ENCODE results near the gene NEURL2. TPM values are rescaled to one million over a fixed set of nuclear protein-coding genes. Genes with fewer than 3 reads are reported as not detected.

NEURL2 gene
- total and polyA plus RNA-seq, 4 donors = 1.5 to 8.3 (median 4.9) TPM

GRCh38 chr20:45841407-45842129 is 49.4 kb downstream of the NEURL2 start:
- no peak for TF ChIP-seq CTCF (IDR thresholded peaks at IDR 0.05; ENCODE audit: control extremely low read depth, extremely low read depth)
- WGBS, 2 donors = 95% methylated on average over 10 of the region's 10 CpGs
- Histone ChIP-seq H3K27me3 (ENCODE audit: control insufficient read depth in 3 of 3, insufficient read depth in 3 of 3, low read length in 2 of 3) (no peaks in the 10 kb centered on the region), H3K4me3 (no peak overlapping the region), H3K9me3 (ENCODE audit: control insufficient read depth in 4 of 4, insufficient read depth in 3 of 4, low read length in 3 of 4) (no peaks in the 10 kb centered on the region), H3K4me1 (ENCODE audit: control insufficient read depth in 5 of 5, insufficient read depth in 5 of 5, low read length in 5 of 5) (peaks cover 0 to 8% (median 2%) of the 10 kb centered on the region in 5 donors), H3K27ac (ENCODE audit: low read depth in 1 of 2, low read length in 1 of 2) (peak overlapping the region in 1 of 2 donors; percentile 1), H3K36me3 (ENCODE audit: control insufficient read depth in 4 of 4, insufficient read depth in 4 of 4, low read length in 4 of 4) (peaks cover 21 to 43% (median 30%) of the 10 kb centered on the region in 4 donors), H3K9ac (ENCODE audit: insufficient read depth in 1 of 2, low read length in 2 of 2) (no peak overlapping the region)
- DNase-seq (no peak), ATAC-seq (ENCODE audit: insufficient read depth, low FRiP score) (no peak)

GRCh38 chr20:45840700-45841198 is 50.3 kb downstream of the NEURL2 start:
- H3K27ac ChIP-seq (ENCODE audit: low read depth in 1 of 2, low read length in 1 of 2) = no peak overlapping the region
- no peak overlapping the region for H3K9ac ChIP-seq (ENCODE audit: insufficient read depth in 1 of 2, low read length in 2 of 2)
- ATAC-seq (ENCODE audit: insufficient read depth, low FRiP score) = no peak
- no peak for TF ChIP-seq CTCF (IDR thresholded peaks at IDR 0.05; ENCODE audit: control extremely low read depth, extremely low read depth)
- H3K9me3 ChIP-seq (ENCODE audit: control insufficient read depth in 4 of 4, insufficient read depth in 3 of 4, low read length in 3 of 4) = no peaks in the 10 kb centered on the region
- DNase-seq = no peak
- H3K36me3 ChIP-seq (ENCODE audit: control insufficient read depth in 4 of 4, insufficient read depth in 4 of 4, low read length in 4 of 4) = peaks cover 22 to 39% (median 25%) of the 10 kb centered on the region in 4 donors
- no peak overlapping the region for H3K4me3 ChIP-seq
- WGBS, 2 donors = 91 to 93% methylated on average over 25 of the region's 25 CpGs
- H3K4me1 ChIP-seq (ENCODE audit: control insufficient read depth in 5 of 5, insufficient read depth in 5 of 5, low read length in 5 of 5) = peaks cover 0 to 11% (median 2%) of the 10 kb centered on the region in 5 donors
- no peaks in the 10 kb centered on the region for H3K27me3 ChIP-seq (ENCODE audit: control insufficient read depth in 3 of 3, insufficient read depth in 3 of 3, low read length in 2 of 3)

Other genes with a start within 250 kb of the NEURL2 start
- not detected for gene WFDC11, start 221.0 kb downstream of the NEURL2 start, total RNA-seq
- gene WFDC11, start 221.0 kb downstream of the NEURL2 start, polyA plus RNA-seq = not detected
- under 1 TPM in 1 of 2 donors, not detected in 1; 0.17 TPM for gene WFDC13, start 189.2 kb downstream of the NEURL2 start, total RNA-seq
- gene WFDC13, start 189.2 kb downstream of the NEURL2 start, polyA plus RNA-seq = under 1 TPM; 0.03 to 0.10 TPM
- gene WFDC10B, start 186.2 kb downstream of the NEURL2 start, total RNA-seq = 1 to 10 TPM in 1 of 2 donors, not detected in 1; 2.0 TPM
- gene WFDC10B, start 186.2 kb downstream of the NEURL2 start, polyA plus RNA-seq = 1 to 10 TPM; 1.5 to 2.0 TPM
- gene SPINT4, start 168.9 kb downstream of the NEURL2 start, total RNA-seq = not detected
- gene SPINT4, start 168.9 kb downstream of the NEURL2 start, polyA plus RNA-seq = not detected
- 1 to 10 TPM; 1.8 to 3.6 TPM for gene WFDC3, start 99.3 kb downstream of the NEURL2 start, total RNA-seq
- 10 to 100 TPM; 11.4 to 20.9 TPM for gene WFDC3, start 99.3 kb downstream of the NEURL2 start, polyA plus RNA-seq
- 10 to 100 TPM; 21.1 to 38.5 TPM for gene DNTTIP1, start 99.3 kb downstream of the NEURL2 start, total RNA-seq
- gene DNTTIP1, start 99.3 kb downstream of the NEURL2 start, polyA plus RNA-seq = 10 to 100 TPM; 66.4 to 72.1 TPM
- gene UBE2C, start 78.6 kb downstream of the NEURL2 start, total RNA-seq = 1 to 10 TPM; 2.5 to 3.9 TPM
- gene UBE2C, start 78.6 kb downstream of the NEURL2 start, polyA plus RNA-seq = 10 to 100 TPM in 1 of 2 donors, 1 to 10 TPM in 1; 7.2 to 17.0 TPM
- under 1 TPM in 1 of 2 donors, not detected in 1; 0.54 TPM for gene TNNC2, start 63.9 kb downstream of the NEURL2 start, total RNA-seq
- gene TNNC2, start 63.9 kb downstream of the NEURL2 start, polyA plus RNA-seq = 1 to 10 TPM; 1.1 to 1.5 TPM
- 10 to 100 TPM; 30.9 to 34.4 TPM for gene SNX21, start 57.4 kb downstream of the NEURL2 start, total RNA-seq
- 10 to 100 TPM; 15.9 to 16.2 TPM for gene SNX21, start 57.4 kb downstream of the NEURL2 start, polyA plus RNA-seq
- 10 to 100 TPM; 24.7 to 29.7 TPM for gene ACOT8, start 33.8 kb downstream of the NEURL2 start, total RNA-seq
- 10 to 100 TPM; 34.0 to 34.3 TPM for gene ACOT8, start 33.8 kb downstream of the NEURL2 start, polyA plus RNA-seq
- 1 to 10 TPM; 3.7 to 5.2 TPM for gene ZSWIM3, start 33.6 kb downstream of the NEURL2 start, total RNA-seq
- 1 to 10 TPM; 1.7 to 3.0 TPM for gene ZSWIM3, start 33.6 kb downstream of the NEURL2 start, polyA plus RNA-seq
- 10 to 100 TPM in 1 of 2 donors, 1 to 10 TPM in 1; 5.2 to 11.1 TPM for gene ZSWIM1, start 10.0 kb downstream of the NEURL2 start, total RNA-seq
- 1 to 10 TPM; 3.7 to 5.2 TPM for gene ZSWIM1, start 10.0 kb downstream of the NEURL2 start, polyA plus RNA-seq
- gene SPATA25, start 3.6 kb downstream of the NEURL2 start, total RNA-seq = 1 to 10 TPM; 2.1 to 3.8 TPM
- gene SPATA25, start 3.6 kb downstream of the NEURL2 start, polyA plus RNA-seq = under 1 TPM; 0.77 to 0.97 TPM
- 100 to 1,000 TPM in 1 of 2 donors, 10 to 100 TPM in 1; 72.2 to 170 TPM for gene CTSA, start 127 bp upstream of the NEURL2 start, total RNA-seq
- gene CTSA, start 127 bp upstream of the NEURL2 start, polyA plus RNA-seq = 100 to 1,000 TPM; 109 to 247 TPM
- 10 to 100 TPM; 63.6 to 97.7 TPM for gene PLTP, start 20.9 kb upstream of the NEURL2 start, total RNA-seq
- gene PLTP, start 20.9 kb upstream of the NEURL2 start, polyA plus RNA-seq = 100 to 1,000 TPM in 1 of 2 donors, 10 to 100 TPM in 1; 26.9 to 125 TPM
- gene PCIF1, start 43.5 kb upstream of the NEURL2 start, total RNA-seq = 10 to 100 TPM; 27.7 to 48.1 TPM
- gene PCIF1, start 43.5 kb upstream of the NEURL2 start, polyA plus RNA-seq = 10 to 100 TPM; 28.4 to 35.6 TPM
- 10 to 100 TPM; 19.0 to 23.6 TPM for gene ZNF335, start 81.0 kb upstream of the NEURL2 start, total RNA-seq
- 10 to 100 TPM; 12.8 to 13.0 TPM for gene ZNF335, start 81.0 kb upstream of the NEURL2 start, polyA plus RNA-seq
- gene MMP9, start 117.7 kb upstream of the NEURL2 start, total RNA-seq = 10 to 100 TPM; 31.1 to 35.0 TPM
- gene MMP9, start 117.7 kb upstream of the NEURL2 start, polyA plus RNA-seq = 10 to 100 TPM in 1 of 2 donors, 1 to 10 TPM in 1; 3.1 to 47.7 TPM
- gene SLC12A5, start 138.0 kb upstream of the NEURL2 start, total RNA-seq = under 1 TPM in 1 of 2 donors, not detected in 1; 0.52 TPM
- gene SLC12A5, start 138.0 kb upstream of the NEURL2 start, polyA plus RNA-seq = not detected
- gene NCOA5, start 198.8 kb upstream of the NEURL2 start, total RNA-seq = 10 to 100 TPM; 15.3 to 24.2 TPM
- gene NCOA5, start 198.8 kb upstream of the NEURL2 start, polyA plus RNA-seq = 10 to 100 TPM; 11.1 to 14.9 TPM
- 10 to 100 TPM; 20.4 to 28.1 TPM for gene CD40, start 227.1 kb upstream of the NEURL2 start, total RNA-seq
- gene CD40, start 227.1 kb upstream of the NEURL2 start, polyA plus RNA-seq = 10 to 100 TPM; 28.7 to 55.0 TPM

Data from lung (tissue), 12 donors.